Measurements from ENCODE around the gene IPCEF1.

DNA sequence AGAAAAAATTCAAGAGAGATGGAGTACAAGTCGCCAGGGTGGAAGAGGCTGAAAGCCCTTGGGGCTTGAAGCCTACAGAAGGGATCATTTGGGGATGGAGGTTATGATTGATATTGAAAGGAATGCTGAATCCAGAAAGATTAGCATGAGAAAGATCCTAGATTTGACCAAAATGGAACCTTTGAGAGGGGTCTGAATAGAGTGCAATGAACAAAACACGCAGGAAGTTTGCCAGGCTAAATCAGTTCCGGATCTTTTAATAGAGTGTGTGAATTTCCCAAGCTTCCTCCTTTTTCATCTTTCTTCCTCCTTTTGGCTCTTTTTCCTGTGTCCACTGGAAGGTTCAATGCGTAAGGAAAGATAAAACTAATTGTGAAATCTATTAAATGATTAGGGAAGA, 15.3 kb downstream of the IPCEF1 start:
- TF ChIP-seq, protein P1, sequence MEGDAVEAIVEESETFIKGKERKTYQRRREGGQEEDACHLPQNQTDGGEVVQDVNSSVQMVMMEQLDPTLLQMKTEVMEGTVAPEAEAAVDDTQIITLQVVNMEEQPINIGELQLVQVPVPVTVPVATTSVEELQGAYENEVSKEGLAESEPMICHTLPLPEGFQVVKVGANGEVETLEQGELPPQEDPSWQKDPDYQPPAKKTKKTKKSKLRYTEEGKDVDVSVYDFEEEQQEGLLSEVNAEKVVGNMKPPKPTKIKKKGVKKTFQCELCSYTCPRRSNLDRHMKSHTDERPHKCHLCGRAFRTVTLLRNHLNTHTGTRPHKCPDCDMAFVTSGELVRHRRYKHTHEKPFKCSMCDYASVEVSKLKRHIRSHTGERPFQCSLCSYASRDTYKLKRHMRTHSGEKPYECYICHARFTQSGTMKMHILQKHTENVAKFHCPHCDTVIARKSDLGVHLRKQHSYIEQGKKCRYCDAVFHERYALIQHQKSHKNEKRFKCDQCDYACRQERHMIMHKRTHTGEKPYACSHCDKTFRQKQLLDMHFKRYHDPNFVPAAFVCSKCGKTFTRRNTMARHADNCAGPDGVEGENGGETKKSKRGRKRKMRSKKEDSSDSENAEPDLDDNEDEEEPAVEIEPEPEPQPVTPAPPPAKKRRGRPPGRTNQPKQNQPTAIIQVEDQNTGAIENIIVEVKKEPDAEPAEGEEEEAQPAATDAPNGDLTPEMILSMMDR (conservative IDR thresholded peaks at IDR 0.05; ENCODE audit: low read depth, low read length): no peak
- TF ChIP-seq POLR2A (IDR thresholded peaks at IDR 0.05; ENCODE audit: low read depth, low read length) (no peak), RAD21 (IDR thresholded peaks at IDR 0.05; ENCODE audit: low read length) (no peak), MXI1 (IDR thresholded peaks at IDR 0.05; ENCODE audit: borderline replicate concordance, low read depth, low read length) (no peak), FOS (IDR thresholded peaks at IDR 0.05; ENCODE audit: low read depth, low read length) (no peak)
